K562 (cell line): ENCODE measurements around the gene ADORA3. TPM values are rescaled to one million over a fixed set of nuclear protein-coding genes. Genes with fewer than 3 reads are reported as not detected.
A peak's percentile ranks its signal among the peaks of the same experiment; 100 is the strongest.

Experiments
- BRCA1 ChIP-seq, 2 experiments: fragments of 450-650 bp in 1 of 2; sonication (generic) in 1 of 2; formaldehyde crosslinking in 1 of 2; IDR thresholded peaks; 2 replicates each; pipeline versions ENCODE4 v1.5.0 to v1.6.1; 2017 to 2020; ENCODE audit warnings: mild to moderate bottlenecking in 1 of 2, missing genetic modification reagents in 1 of 2
- C11orf30 ChIP-seq: fragments of 450-650 bp; IDR thresholded peaks from 2 replicates; pipeline ENCODE4 v1.6.1; 2016; ENCODE audit warnings: low read depth, mild to moderate bottlenecking
- CBX8 ChIP-seq: fragments of 200-600 bp; sonication (generic); IDR thresholded peaks from 2 replicates; pipeline ENCODE4 v1.6.1; 2012; ENCODE audit warnings: borderline replicate concordance, mixed run types, low read depth, mild to moderate bottlenecking, moderate library complexity, mixed read lengths, low read length, control low read depth, inconsistent platforms; ENCODE audit not compliant: poor library complexity, severe bottlenecking; ENCODE audit errors: extremely low read depth
- FOXJ3 ChIP-seq: sonication (generic); formaldehyde crosslinking; IDR thresholded peaks from 2 replicates; pipeline ENCODE4 v1.4.0; 2020; ENCODE audit warnings: mild to moderate bottlenecking, missing genetic modification reagents
- HDAC8 ChIP-seq: fragments of 450-650 bp; IDR thresholded peaks from 2 replicates; pipeline ENCODE4 v1.6.1; 2016; ENCODE audit warnings: mild to moderate bottlenecking, missing genetic modification characterization, moderate library complexity, missing compliant biosample characterization
- LCOR ChIP-seq: sonication (generic); formaldehyde crosslinking; IDR thresholded peaks from 2 replicates; pipeline ENCODE4 v1.8.0; 2022; ENCODE audit warnings: mild to moderate bottlenecking, missing genetic modification reagents
- MCM7 ChIP-seq, 2 experiments: fragments of 450-650 bp; IDR thresholded peaks; 2 replicates each; pipeline ENCODE4 v1.6.1; 2016 to 2018
- MTA3 ChIP-seq: fragments of 450-650 bp; formaldehyde crosslinking; IDR thresholded peaks from 2 replicates; pipeline ENCODE4 v1.6.1; 2017; ENCODE audit warnings: mild to moderate bottlenecking, borderline replicate concordance
- PHTF2 ChIP-seq: fragments of 250-450 bp; sonication (Bioruptor Pico); IDR thresholded peaks from 2 replicates; pipeline ENCODE4 v1.5.0; 2021; ENCODE audit warnings: mild to moderate bottlenecking
- PRDM10 ChIP-seq: fragments of 450-650 bp; IDR thresholded peaks from 2 replicates; pipeline ENCODE4 v1.6.1; 2018; ENCODE audit not compliant: partially characterized antibody
- RBM15 ChIP-seq: fragments of 200-400 bp; formaldehyde crosslinking; IDR thresholded peaks from 2 replicates; pipeline ENCODE4 v1.6.1; 2018; ENCODE audit warnings: mild to moderate bottlenecking, low read length, moderate library complexity; ENCODE audit not compliant: insufficient read depth
- SMAD4 ChIP-seq: fragments of 250-450 bp; sonication (Bioruptor Pico); conservative IDR thresholded peaks from 2 replicates; pipeline ENCODE4 v1.8.0; 2021; ENCODE audit warnings: inconsistent platforms, mild to moderate bottlenecking, moderate library complexity
- SMARCA4 ChIP-seq: fragments of 450-650 bp; IDR thresholded peaks from 2 replicates; pipeline ENCODE4 v1.6.1; 2016
- ZNF184 ChIP-seq: sonication (generic); formaldehyde crosslinking; IDR thresholded peaks from 2 replicates; pipeline ENCODE4 v1.5.0; 2020; ENCODE audit warnings: missing genetic modification reagents
- ZNF764 ChIP-seq: fragments of 250-450 bp; sonication (Bioruptor Pico); IDR thresholded peaks from 2 replicates; pipeline ENCODE4 v1.4.0; 2020; ENCODE audit warnings: low read depth, mild to moderate bottlenecking, moderate library complexity
- ZNF785 ChIP-seq: fragments of 250-450 bp; sonication (Bioruptor Pico); IDR thresholded peaks from 2 replicates; pipeline ENCODE4 v1.4.0; 2020; ENCODE audit warnings: mild to moderate bottlenecking
- polyA plus RNA-seq, 8 experiments: library from polyadenylated mRNA; depleted of rRNA in 4 of 8; stranded (reverse) in 5 of 8; unstranded in 3 of 8; fragments of >200 nt; fragmentation: Nextera tagmentation in 2 of 8; fragmentation: Illumina TruSeq in 1 of 8; extraction: Ambion mirVana in 2 of 8; extraction: Trizol in 1 of 8; gene quantifications; 2 replicates each; pipeline versions ENCODE4 v1.2.1 to v1.2.3, GENCODE V29; 2011 to 2014; ENCODE audit warnings: inconsistent platforms in 1 of 8, missing spikeins in 1 of 8
- total RNA-seq, 7 experiments: library from RNA; depleted of rRNA in 6 of 7; stranded (reverse); fragments of >200 nt in 6 of 7; fragmentation: Illumina TruSeq in 2 of 7; extraction: Trizol in 2 of 7; gene quantifications; 2 replicates each; pipeline versions ENCODE4 v1.2.1 to v1.2.3, GENCODE V29; 2011 to 2021; ENCODE audit warnings: low replicate concordance in 1 of 7
- TF ChIP-seq, protein P1 (sequence below), 2 experiments: fragments of 450-650 bp; formaldehyde crosslinking in 1 of 2; IDR thresholded peaks; 2 replicates each; pipeline versions ENCODE4 v1.4.0 to v1.6.1; 2014 to 2020; ENCODE audit warnings: mild to moderate bottlenecking in 2 of 2, borderline replicate concordance in 1 of 2, low read depth in 1 of 2

The ADORA3 gene
- total and polyA plus RNA-seq, 9 of the 15 experiments (the other 6 are each of a cell fraction or from before 2014, with no cell fraction given): 0.09 to 0.35 (median 0.16) TPM; not detected in 3

DNA sequence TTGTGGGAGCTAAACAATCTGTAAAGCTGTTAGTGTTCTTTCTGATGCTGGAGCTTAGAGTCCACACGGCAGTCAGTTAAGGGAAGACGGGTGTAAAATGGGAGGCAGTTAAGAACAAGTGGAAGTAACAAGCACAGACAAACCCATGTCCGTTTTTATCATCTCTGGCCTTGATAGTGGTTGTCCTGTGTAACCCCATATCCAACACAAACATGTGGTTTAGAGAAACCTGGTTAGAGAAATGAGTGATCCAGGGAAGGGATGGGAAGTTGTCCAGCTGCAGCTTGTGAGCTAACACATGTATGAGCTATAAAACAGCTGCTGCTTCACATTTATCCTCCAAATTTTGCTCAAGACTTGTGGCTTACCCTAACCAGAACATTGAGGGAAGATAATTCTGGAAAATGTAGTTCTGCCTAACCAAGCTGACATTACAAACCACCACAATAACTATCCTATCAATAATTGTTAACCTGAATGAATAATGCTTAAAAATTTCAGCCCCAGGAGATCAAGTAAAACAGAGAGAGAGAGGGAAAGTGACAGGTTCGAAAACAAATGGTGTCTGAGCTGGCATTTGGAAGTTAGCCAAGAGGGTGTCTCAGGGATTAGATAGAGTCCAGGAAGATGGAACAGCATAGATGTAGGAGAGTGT lies 40.3 kb downstream of the ADORA3 start (continued):
- TF ChIP-seq, protein P1, sequence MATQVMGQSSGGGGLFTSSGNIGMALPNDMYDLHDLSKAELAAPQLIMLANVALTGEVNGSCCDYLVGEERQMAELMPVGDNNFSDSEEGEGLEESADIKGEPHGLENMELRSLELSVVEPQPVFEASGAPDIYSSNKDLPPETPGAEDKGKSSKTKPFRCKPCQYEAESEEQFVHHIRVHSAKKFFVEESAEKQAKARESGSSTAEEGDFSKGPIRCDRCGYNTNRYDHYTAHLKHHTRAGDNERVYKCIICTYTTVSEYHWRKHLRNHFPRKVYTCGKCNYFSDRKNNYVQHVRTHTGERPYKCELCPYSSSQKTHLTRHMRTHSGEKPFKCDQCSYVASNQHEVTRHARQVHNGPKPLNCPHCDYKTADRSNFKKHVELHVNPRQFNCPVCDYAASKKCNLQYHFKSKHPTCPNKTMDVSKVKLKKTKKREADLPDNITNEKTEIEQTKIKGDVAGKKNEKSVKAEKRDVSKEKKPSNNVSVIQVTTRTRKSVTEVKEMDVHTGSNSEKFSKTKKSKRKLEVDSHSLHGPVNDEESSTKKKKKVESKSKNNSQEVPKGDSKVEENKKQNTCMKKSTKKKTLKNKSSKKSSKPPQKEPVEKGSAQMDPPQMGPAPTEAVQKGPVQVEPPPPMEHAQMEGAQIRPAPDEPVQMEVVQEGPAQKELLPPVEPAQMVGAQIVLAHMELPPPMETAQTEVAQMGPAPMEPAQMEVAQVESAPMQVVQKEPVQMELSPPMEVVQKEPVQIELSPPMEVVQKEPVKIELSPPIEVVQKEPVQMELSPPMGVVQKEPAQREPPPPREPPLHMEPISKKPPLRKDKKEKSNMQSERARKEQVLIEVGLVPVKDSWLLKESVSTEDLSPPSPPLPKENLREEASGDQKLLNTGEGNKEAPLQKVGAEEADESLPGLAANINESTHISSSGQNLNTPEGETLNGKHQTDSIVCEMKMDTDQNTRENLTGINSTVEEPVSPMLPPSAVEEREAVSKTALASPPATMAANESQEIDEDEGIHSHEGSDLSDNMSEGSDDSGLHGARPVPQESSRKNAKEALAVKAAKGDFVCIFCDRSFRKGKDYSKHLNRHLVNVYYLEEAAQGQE (IDR thresholded peaks at IDR 0.05; ENCODE audit: borderline replicate concordance): no peak
- TF ChIP-seq, protein P1 (CRISPR knock-in tag; IDR thresholded peaks at IDR 0.05; ENCODE audit: low read depth): no peak
- TF ChIP-seq ZNF764: no peak
- 0 out of 2 replicates have a peak, but pooled peaks have one; percentile 16 for TF ChIP-seq MTA3
- TF ChIP-seq BRCA1 (IDR thresholded peaks at IDR 0.05): no peak
- no peak for TF ChIP-seq BRCA1 (CRISPR knock-in tag; IDR thresholded peaks at IDR 0.05)
- no peak for TF ChIP-seq RBM15
- no peak for TF ChIP-seq LCOR
- no peak for TF ChIP-seq PHTF2 (CRISPR knock-in tag)
- no peak for TF ChIP-seq ZNF785 (CRISPR knock-in tag)
- no peak for TF ChIP-seq ZNF184
- TF ChIP-seq HDAC8 (tag): no peak
- TF ChIP-seq CBX8: no peak
- TF ChIP-seq SMARCA4: peak; percentile 53; the same call in 1 of the 2 replicates
- no peak for TF ChIP-seq C11orf30
- no peak for TF ChIP-seq PRDM10
- no peak for TF ChIP-seq FOXJ3
- no peak for TF ChIP-seq MCM7 (IDR thresholded peaks at IDR 0.05)
- 0 out of 2 replicates have a peak, but pooled peaks have one; percentile 9 for TF ChIP-seq SMAD4 (CRISPR knock-in tag)
